Measurements from ENCODE around the gene AFG3L2. TPM values are rescaled to one million over a fixed set of nuclear protein-coding genes. Genes with fewer than 3 reads are reported as not detected.

AFG3L2 gene
- total and polyA plus RNA-seq, 9 of the 15 experiments (the other 6 are each of a cell fraction or from before 2014, with no cell fraction given): 24.1 to 109 (median 84.0) TPM

GRCh38 chr18:12283256-12283655 is 93.8 kb downstream of the AFG3L2 start (continued):
- TF ChIP-seq CTCF (IDR thresholded peaks at IDR 0.05 in 2 of 3, conservative IDR thresholded peaks at IDR 0.05 in 1 of 3; ENCODE audit: insufficient read depth in 2 of 3, low read depth in 1 of 3, low read length in 3 of 3): peak; percentile 75 to 84 (median 84)
- TF ChIP-seq RBM14 (IDR thresholded peaks at IDR 0.05; ENCODE audit: borderline replicate concordance, insufficient read depth, low read depth, low read length): no peak
- TF ChIP-seq USF2 (CRISPR knock-in tag; IDR thresholded peaks at IDR 0.05): no peak
- no peak for TF ChIP-seq ZNF398 (CRISPR knock-in tag; IDR thresholded peaks at IDR 0.05)
- TF ChIP-seq STAG1 (CRISPR knock-in tag; IDR thresholded peaks at IDR 0.05; ENCODE audit: borderline replicate concordance): peak; percentile 36; the same call in 1 of the 2 replicates
- TF ChIP-seq SAFB (IDR thresholded peaks at IDR 0.05; ENCODE audit: borderline replicate concordance, low read depth, low read length): no peak
- TF ChIP-seq ZNF384 (IDR thresholded peaks at IDR 0.05; ENCODE audit: low read depth, low read length): 0 out of 2 replicates have a peak, but pooled peaks have one; percentile 29
- TF ChIP-seq HNRNPK (IDR thresholded peaks at IDR 0.05; ENCODE audit: low read depth, low read length, poor library complexity, severe bottlenecking): no peak
- TF ChIP-seq RB1 (IDR thresholded peaks at IDR 0.05; ENCODE audit: low read depth): peak; percentile 46; the same call in 1 of the 2 replicates
- peak; percentile 67 for TF ChIP-seq BCOR (IDR thresholded peaks at IDR 0.05)
- TF ChIP-seq HDAC8 (tag; IDR thresholded peaks at IDR 0.05): no peak
- no peak for TF ChIP-seq VEZF1 (CRISPR knock-in tag; IDR thresholded peaks at IDR 0.05)
- TF ChIP-seq CAMTA2 (CRISPR knock-in tag; conservative IDR thresholded peaks at IDR 0.05): no peak
- TF ChIP-seq ELF1 (tag; IDR thresholded peaks at IDR 0.05): no peak
- TF ChIP-seq MNT (conservative IDR thresholded peaks at IDR 0.05): 0 out of 4 replicates have a peak, but pooled peaks of 1 of the 2 experiments have one; percentile 26
- TF ChIP-seq MBD2 (IDR thresholded peaks at IDR 0.05; ENCODE audit: borderline replicate concordance, low read depth): no peak
- no peak for TF ChIP-seq ARNT (IDR thresholded peaks at IDR 0.05)
- no peak for TF ChIP-seq SREBF2 (CRISPR knock-in tag; IDR thresholded peaks at IDR 0.05)
- TF ChIP-seq FOSL1 (tag; conservative IDR thresholded peaks at IDR 0.05): peak; percentile 25; the same call in 1 of the 2 replicates
- TF ChIP-seq ZNF217 (CRISPR knock-in tag; IDR thresholded peaks at IDR 0.05): no peak
- no peak for TF ChIP-seq TEAD4 (IDR thresholded peaks at IDR 0.05; ENCODE audit: low read length)
- TF ChIP-seq TEAD4 (CRISPR knock-in tag; IDR thresholded peaks at IDR 0.05; ENCODE audit: borderline replicate concordance): no peak
